ENCODE measurements around the gene DMPK.

GRCh38 chr19:45786533-45786894 is 4.2 kb upstream of the DMPK start:
- TF ChIP-seq EZH2 (IDR thresholded peaks at IDR 0.05), result no peak
- no peak for TF ChIP-seq POLR2AphosphoS5 (IDR thresholded peaks at IDR 0.05; ENCODE audit: borderline replicate concordance, low read depth, low read length)
- TF ChIP-seq FOXP2 (optimal IDR thresholded peaks at IDR 0.05; ENCODE audit: control extremely low read depth, extremely low read length, insufficient read depth), result no peak

Data from SK-N-MC (cell line).